NCI-H1930 (cell line): ENCODE measurements around the gene PDE1A.
A peak's percentile ranks its signal among the peaks of the same experiment; 100 is the strongest.

Experiments
- DNase-seq, 2 experiments: peaks; one replicate each; lab custom pipeline; 2025; lab: John Stamatoyannopoulos, UW

PDE1A gene

DNA sequence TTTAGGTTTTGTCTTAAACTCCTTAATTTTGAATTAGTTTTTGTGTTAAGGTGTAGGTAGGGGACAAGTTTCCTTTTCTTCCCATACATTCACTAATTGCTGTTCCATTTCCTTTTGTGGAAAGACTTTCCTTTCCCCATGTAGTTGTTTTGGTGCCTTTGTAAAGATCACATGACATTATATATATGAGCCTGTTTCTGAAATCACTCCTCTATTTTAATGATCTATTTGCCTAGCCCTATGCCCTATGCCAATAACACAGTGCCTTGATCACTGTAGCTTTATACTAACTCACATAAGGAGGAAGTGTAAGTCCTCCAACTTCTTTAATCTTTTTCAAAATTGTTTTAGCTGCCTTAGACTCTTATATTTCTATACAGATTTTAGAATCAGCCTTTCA is 229.3 kb downstream of the PDE1A start:
- no peak for DNase-seq

GRCh38 chr2:182193291-182193690 is 233.5 kb downstream of the PDE1A start:
- DNase-seq: no peak

DNA sequence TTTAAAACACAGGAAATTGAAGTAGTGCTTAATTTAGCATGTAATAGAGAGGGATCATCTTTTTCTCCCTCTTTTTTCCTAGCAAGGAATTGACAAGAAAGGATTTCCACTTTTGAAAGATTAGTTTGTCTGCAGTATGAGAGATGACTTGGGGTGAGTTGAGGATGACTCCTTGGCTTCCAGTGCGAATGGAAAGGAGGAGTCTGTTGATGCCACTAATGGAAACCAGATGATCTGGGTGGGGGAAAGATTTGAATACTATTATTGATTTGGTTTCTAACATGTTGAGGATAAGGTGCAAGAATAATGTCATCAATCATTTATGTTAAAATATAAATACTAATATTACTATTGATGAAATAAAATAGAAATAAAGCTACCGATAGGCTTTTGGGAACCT is 235.8 kb downstream of the PDE1A start:
- no peak for DNase-seq

GRCh38 chr2:182187130-182187529 is 239.7 kb downstream of the PDE1A start:
- peak in 1 of 2 experiments; percentile 14 for DNase-seq

- DNase-seq: peak in 1 of 2 experiments; percentile 61
These were observed 240.6 kb downstream of the PDE1A start for GRCh38 chr2:182186132-182186735.

DNA sequence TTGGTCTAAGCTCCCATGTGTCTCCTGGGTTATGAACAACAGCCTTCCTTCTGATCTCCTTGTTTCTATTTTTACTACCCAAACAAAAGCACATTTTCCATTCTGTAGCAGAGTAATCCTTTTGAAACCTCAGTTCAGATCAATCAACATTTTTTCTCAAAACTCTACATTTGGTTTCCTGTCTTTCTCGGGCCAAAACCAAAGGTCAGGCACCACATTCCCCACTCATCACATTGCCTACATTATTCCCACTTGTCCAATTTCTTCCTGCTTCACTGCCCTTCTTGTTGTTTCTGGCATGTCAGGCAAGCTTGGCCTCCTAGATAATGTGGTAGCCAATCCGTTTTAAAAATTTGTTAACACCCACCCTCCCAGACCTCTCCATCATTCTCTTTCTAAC is 244.4 kb downstream of the PDE1A start:
- DNase-seq: no peak

GRCh38 chr2:182181381-182181780 is 245.5 kb downstream of the PDE1A start:
- no peak for DNase-seq

DNA sequence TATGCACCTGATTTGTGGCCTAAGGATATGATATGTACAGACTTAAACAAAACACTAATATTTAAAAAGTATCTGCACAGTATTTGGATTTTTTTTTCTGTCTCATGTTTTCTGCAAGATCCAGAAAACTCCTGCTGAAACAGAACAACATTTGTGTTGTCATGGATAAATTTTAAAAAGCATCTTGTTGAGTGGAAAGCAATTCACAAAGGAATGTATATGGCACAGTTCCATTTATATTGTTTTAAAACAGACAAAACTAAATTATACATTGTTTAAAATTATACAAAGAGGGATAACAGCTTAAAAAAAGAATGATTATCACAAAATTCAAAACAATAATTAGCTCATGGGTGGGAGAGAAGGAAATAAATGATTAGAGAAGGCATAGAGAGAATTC is 247.7 kb downstream of the PDE1A start:
- no peak for DNase-seq

DNA sequence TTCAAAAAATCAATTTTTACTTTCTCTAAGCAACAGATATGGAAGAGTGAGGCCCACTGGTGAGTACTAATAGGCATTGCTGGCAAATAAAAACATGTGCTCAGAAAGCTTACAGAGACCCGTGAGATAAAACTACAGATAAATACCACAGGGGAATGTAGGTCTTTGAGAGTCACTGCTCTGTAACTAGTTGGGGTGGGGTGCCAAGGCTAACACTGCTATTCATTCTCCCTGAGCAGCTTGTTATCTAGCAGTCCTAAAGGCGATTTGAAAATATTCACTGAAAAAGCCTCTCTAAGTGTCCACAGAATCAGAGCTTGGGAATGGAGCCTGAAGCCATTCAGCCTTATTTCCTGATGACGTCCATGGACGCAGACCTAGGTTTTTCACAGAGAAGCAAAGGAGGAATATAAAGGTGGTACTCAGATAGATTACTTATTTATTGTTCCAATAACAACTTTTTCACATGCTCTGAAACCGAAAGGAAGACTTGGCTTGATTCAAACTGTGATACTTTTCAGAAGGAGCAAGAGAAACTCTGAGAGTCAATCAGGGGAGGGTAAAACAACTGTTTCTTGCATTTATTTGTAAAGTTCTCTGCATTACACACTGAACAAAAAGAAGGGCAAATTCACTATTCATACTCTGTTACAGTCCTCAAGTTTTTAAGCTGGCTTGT is 252.8 kb downstream of the PDE1A start:
- DNase-seq: no peak

- no peak for DNase-seq
These were observed 256.5 kb downstream of the PDE1A start for GRCh38 chr2:182170341-182170740.

DNA sequence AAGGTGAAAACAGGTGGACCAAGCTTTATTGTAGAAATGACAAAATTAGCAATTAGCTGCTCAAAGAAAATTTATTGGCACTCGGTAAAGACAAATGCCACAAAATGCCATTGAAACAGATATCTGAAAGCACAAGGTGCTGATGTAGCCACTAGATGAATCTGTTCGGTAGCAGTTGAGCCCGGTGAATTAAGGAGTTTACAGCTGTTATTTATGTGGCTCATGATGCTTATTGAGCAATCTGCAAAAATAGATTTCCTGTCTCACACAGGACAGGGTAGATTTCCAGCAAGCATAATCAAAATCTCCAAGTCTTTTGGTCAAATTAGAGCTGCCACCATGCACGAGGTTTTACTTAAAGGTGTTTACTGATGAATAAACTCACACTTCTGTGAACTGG is 259.0 kb downstream of the PDE1A start:
- DNase-seq: no peak

DNA sequence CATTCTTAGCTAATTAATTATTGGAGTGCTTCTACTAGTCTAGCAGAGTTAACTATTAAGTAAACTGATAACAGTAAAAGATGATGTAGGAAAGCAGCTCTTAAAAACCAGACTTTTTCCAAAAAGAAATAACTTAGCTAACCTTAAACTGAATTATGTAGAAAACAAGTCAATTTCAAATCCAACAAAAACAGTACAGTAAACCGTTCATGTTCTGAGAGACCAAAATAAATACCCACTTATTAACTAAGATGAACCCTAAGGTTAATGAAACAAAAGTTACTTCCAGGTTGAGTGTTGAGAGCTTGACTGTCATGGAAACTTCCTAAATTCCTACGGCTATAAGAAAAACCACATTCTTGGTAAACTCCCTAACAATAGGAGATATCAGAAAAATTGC is 260.0 kb downstream of the PDE1A start:
- DNase-seq: no peak

DNA sequence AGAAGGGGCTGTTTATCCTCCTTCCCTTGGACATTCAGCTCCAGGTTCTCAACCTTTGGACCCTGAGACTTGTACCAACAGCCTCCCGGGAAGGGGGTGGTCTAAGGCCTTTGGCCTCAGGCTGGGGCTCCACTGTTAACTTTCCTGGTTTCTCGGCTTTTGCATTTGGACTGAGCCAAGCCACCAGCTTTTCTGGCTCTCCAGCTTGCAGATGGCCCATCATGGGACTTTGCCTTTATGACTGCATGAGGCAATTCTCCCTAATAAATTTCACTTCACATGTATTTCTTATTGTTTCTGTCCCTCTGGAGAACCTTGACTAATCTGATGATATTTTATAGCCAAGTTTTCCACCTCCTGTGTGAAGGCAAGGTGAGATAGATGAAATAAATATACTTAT is 260.4 kb downstream of the PDE1A start:
- DNase-seq: no peak

DNA sequence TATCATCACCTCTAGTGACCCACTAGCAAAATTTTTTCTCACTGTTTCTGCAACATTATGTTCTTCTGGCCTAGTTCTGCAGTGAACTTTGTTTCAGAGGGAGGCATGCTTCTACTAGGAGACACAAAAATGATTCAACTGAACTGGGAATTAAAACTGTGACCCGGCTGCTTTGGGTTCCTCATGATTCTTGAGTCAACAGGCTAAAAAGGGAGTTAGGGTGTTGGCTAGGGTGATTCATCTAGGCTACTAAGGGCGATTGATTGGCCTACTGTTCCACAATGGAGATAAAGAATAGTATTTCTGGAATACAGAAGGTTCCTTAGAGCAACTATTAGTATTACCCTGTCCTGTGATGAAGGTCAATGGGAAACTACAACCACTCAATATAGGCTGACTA is 261.6 kb downstream of the PDE1A start:
- no peak for DNase-seq

GRCh38 chr2:182164686-182165085 is 262.1 kb downstream of the PDE1A start:
- DNase-seq: no peak

DNA sequence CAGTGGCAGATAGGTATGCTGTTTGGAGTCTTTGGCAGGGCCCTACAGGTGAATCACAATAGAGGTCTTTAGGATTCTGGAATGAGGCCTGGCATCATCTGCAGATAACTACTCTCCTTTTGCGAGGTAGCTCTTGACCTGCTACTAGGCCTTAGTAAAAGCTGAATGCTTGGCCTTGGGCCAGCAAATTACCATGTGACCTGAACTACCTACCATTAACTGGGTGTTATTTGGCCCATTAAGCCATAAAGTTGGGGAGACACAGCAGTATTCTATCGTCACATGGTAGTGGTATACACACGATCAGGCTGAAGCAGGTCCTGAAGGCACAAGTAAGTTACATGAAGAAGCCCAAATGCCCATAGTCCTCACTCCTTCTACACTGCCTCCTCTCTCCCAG is 263.0 kb downstream of the PDE1A start:
- no peak for DNase-seq

GRCh38 chr2:182148344-182148743 is 278.5 kb downstream of the PDE1A start:
- no peak for DNase-seq

DNA sequence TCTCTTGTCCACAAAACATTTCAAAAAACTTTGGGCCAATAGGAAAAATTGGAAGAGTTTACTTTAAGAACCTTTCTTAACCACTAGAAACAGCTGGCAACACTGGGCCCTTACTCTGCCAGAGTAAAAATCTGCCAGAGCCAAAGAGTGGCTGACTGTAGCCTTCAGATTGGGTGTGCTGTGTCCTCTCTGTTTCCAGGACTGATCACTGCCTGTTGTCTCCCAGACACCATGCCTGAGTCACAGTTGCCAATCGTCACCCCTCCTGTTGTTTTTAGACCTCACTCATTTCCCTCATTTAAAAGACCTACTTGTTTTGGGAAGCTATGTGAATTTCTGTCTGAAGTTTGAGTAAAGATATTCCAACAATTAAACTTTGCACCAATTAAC is 282.1 kb downstream of the PDE1A start:
- DNase-seq: no peak

- DNase-seq: no peak
These were observed 282.6 kb downstream of the PDE1A start for GRCh38 chr2:182144041-182144775.

- DNase-seq: no peak
These were observed 284.8 kb downstream of the PDE1A start for GRCh38 chr2:182142062-182142461.

GRCh38 chr2:182134201-182134600 is 292.6 kb downstream of the PDE1A start:
- DNase-seq: no peak

DNA sequence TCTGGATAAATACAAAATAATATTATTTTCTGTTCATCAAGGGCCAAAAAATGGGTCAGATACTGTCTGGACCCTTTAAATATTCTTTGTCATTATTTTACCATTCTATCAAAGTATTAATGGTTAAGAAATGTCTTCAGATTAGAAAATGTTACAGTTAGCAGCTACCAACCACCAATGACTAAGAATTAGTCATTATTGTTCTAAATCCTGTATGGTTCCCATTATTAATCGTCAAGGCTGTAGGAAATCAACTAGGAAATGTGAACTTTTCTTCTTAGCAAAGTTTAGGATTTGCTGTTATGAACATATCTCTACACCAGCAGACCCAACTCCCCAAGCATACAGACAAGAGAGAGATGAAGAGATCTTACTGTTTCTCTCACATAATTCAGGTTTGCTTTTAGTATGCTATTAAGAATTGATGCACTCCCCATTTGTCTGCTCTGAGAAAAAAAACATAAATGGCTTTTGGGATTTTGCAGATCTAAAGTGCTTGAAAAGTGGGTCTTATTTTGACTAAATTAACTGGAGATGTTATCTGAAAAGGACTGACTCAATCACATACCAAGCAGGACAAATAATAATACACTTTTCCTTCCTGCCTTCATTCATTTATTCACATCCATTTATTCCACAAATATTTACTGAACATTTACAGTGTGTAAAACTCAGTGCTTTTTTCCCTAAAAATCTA is 293.5 kb downstream of the PDE1A start:
- DNase-seq: no peak

DNA sequence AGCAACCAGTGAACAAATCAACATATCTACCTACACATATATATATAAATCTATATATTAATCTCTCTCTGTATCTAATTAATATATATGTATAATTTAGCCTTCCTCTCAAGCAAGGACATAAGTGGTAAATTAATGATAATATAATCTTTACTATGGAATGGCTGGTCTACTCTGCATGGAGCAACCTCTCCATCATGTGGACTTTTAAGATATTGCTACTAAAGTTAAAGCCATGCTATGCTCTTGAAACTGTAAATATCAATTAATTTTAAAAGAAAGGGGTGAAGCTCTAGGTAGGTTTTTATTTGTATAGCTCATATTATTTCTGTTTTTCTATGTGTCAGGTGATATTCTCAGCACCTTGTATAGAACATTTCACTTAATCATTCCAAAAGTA is 294.2 kb downstream of the PDE1A start:
- no peak for DNase-seq
